ENCODE data around the gene TUSC2.

GRCh38 chr3:50340147-50340447, 12.1 kb upstream of the TUSC2 start:
- no peak for TF ChIP-seq EZH2 (IDR thresholded peaks at IDR 0.05; ENCODE audit: borderline replicate concordance, insufficient read depth, low read depth, low read length, poor library complexity, severe bottlenecking)
- no peak for TF ChIP-seq CTCF (IDR thresholded peaks at IDR 0.05)
